GM12878 (cell line): Measurements from ENCODE around the gene MDGA2. TPM values are rescaled to one million over a fixed set of nuclear protein-coding genes. Genes with fewer than 3 reads are reported as not detected.

Experiments used
- ATAC-seq: fragments of 200-7000 bp; cut with Tn5 transposase; 3 replicates; pipeline ENCODE4 v1.9.1; 2020; ENCODE audit warnings: mild to moderate bottlenecking, moderate library complexity
- BruUV-seq: library from RNA; stranded (reverse); fragments of 400-500 nt; replicated peaks from 2 replicates; lab custom pipeline; 2021; lab: Mats Ljungman, UMichigan
- CTCF ChIA-PET: fragments of 300-600 bp; sonication (Branson Sonifier 250); formaldehyde crosslinking; extraction: SDS; loops from one replicate; lab custom pipeline; 2021; ENCODE audit warnings: inconsistent platforms; lab: Yijun Ruan, JAX
- POLR2A ChIA-PET: fragments of 350-600 bp; formaldehyde crosslinking; extraction: SDS; loops from one replicate; lab custom pipeline; 2021; ENCODE audit warnings: inconsistent platforms; lab: Charles Lee
- RAD21 ChIA-PET: fragments of 300-600 bp; sonication (Branson Sonifier 250); formaldehyde crosslinking; loops from one replicate; lab custom pipeline; 2023; ENCODE audit warnings: antibody characterized with exemption; ENCODE audit not compliant: unreplicated experiment; lab: Charles Lee
- SMC1A ChIA-PET: fragments of 300-600 bp; sonication (Branson Sonifier 250); formaldehyde crosslinking; loops from one replicate; lab custom pipeline; 2023; ENCODE audit not compliant: unreplicated experiment, uncharacterized antibody; lab: Charles Lee
- DNase-seq: peaks from one replicate; pipeline ENCODE4 v3.0.0-alpha.2; 2011; ENCODE audit warnings: low read depth, low spot score
- FAIRE-seq: peaks from 3 replicates; lab custom pipeline; 2011; peaks lifted over from hg19 to GRCh38; lab: Jason Lieb, UNC
- H2AFZ ChIP-seq: 2 replicates; pipeline ENCODE4 v1.6.0; 2011; ENCODE audit warnings: low read depth, low read length, control low read depth; ENCODE audit not compliant: control insufficient read depth
- H3K27ac ChIP-seq: 2 replicates; pipeline ENCODE4 v1.5.1; 2011; ENCODE audit warnings: control low read depth; ENCODE audit not compliant: control insufficient read depth, insufficient read depth
- H3K27me3 ChIP-seq, 2 experiments: replicated peaks in 1 of 2; 2 replicates each; pipeline versions ENCODE4 v1.6.0 to v1.6.1; 2011; ENCODE audit warnings: low read length in 1 of 2; ENCODE audit not compliant: control insufficient read depth in 2 of 2, insufficient read depth in 2 of 2
- H3K36me3 ChIP-seq, 2 experiments: 2 replicates each; pipeline ENCODE4 v1.5.1; 2011; ENCODE audit warnings: low read length in 1 of 2; ENCODE audit not compliant: control insufficient read depth in 2 of 2, insufficient read depth in 2 of 2
- H3K4me1 ChIP-seq: 2 replicates; pipeline ENCODE4 v1.6.1; 2011; ENCODE audit warnings: mild to moderate bottlenecking, low read length, moderate library complexity, mixed read lengths; ENCODE audit not compliant: control insufficient read depth, insufficient read depth
- H3K4me2 ChIP-seq: 2 replicates; pipeline ENCODE4 v1.6.0; 2011; ENCODE audit warnings: control low read depth; ENCODE audit not compliant: control insufficient read depth, insufficient read depth
- H3K4me3 ChIP-seq: fragments of 200-600 bp; sonication (generic); 2 replicates; pipeline ENCODE4 v1.5.1; 2016
- H3K79me2 ChIP-seq: 2 replicates; pipeline ENCODE4 v1.6.0; 2011; ENCODE audit warnings: low read length; ENCODE audit not compliant: control insufficient read depth, insufficient read depth
- H3K9ac ChIP-seq: 2 replicates; pipeline ENCODE4 v1.8.0; 2011; ENCODE audit warnings: low read length, control low read depth, mixed read lengths; ENCODE audit not compliant: control insufficient read depth, insufficient read depth
- H3K9me3 ChIP-seq: replicated peaks from 3 replicates; pipeline ENCODE4 v1.5.1; 2011; ENCODE audit warnings: mild to moderate bottlenecking, low read length; ENCODE audit not compliant: control insufficient read depth, insufficient read depth
- H4K20me1 ChIP-seq: 2 replicates; pipeline ENCODE4 v1.6.0; 2011; ENCODE audit not compliant: control insufficient read depth, insufficient read depth
- CBFB ChIP-seq: IDR thresholded peaks from 2 replicates; pipeline ENCODE4 v1.6.1; 2016; ENCODE audit warnings: antibody characterized with exemption, low read depth
- EP300 ChIP-seq, 2 experiments: fragments of 150-350 bp in 1 of 2; IDR thresholded peaks; 2 replicates each; pipeline ENCODE4 v1.6.1; 2011 to 2012; ENCODE audit warnings: low read depth in 2 of 2, low read length in 2 of 2, borderline replicate concordance in 1 of 2, improper control_type of control experiment in 1 of 2, inconsistent platforms in 1 of 2; ENCODE audit not compliant: control insufficient read depth in 1 of 2
- PAX8 ChIP-seq: fragments of 450-650 bp; IDR thresholded peaks from 2 replicates; pipeline ENCODE4 v1.6.1; 2017; ENCODE audit warnings: mild to moderate bottlenecking, moderate library complexity
- PML ChIP-seq: IDR thresholded peaks from 2 replicates; pipeline ENCODE4 v1.6.1; 2012; ENCODE audit warnings: low read length, inconsistent platforms
- RB1 ChIP-seq: fragments of 450-650 bp; formaldehyde crosslinking; IDR thresholded peaks from 2 replicates; pipeline ENCODE4 v1.6.1; 2017; ENCODE audit warnings: mild to moderate bottlenecking, borderline replicate concordance
- STAT3 ChIP-seq: IDR thresholded peaks from 2 replicates; pipeline ENCODE4 v1.6.1; 2011; ENCODE audit warnings: low read depth, low read length, improper control_type of control experiment
- USF1 ChIP-seq: IDR thresholded peaks from 2 replicates; pipeline ENCODE4 v1.6.1; 2011; ENCODE audit warnings: borderline replicate concordance, low read depth, mild to moderate bottlenecking, moderate library complexity, mixed read lengths, low read length; ENCODE audit not compliant: insufficient read depth; ENCODE audit errors: extremely low read length
- ZBTB4 ChIP-seq: fragments of 450-650 bp; formaldehyde crosslinking; IDR thresholded peaks from 2 replicates; pipeline ENCODE4 v1.4.0; 2022; ENCODE audit warnings: mild to moderate bottlenecking, moderate library complexity
- WGBS: methylation state at CpG from one replicate; pipeline ENCODE4 v1.1.6; 2016; ENCODE audit warnings: low lambda C conversion rate; ENCODE audit not compliant: insufficient replicate concordance, insufficient coverage; ENCODE audit errors: missing lambda C conversion rate; 5-methylcytosine and 5-hydroxymethylcytosine counted together
- in situ Hi-C: fragments of 300-500 bp; cut with MboI; formaldehyde crosslinking; loops from 9 replicates; pipeline ENCODE4 v1.14.3; 2018; ENCODE audit warnings: mixed read lengths
- intact Hi-C: fragments of 100-400 bp; cut with micrococcal nuclease; formaldehyde crosslinking; loops from one replicate; pipeline ENCODE4 v1.14.2; 2022; ENCODE audit not compliant: unreplicated experiment
- polyA plus RNA-seq, 11 experiments: library from polyadenylated mRNA; depleted of rRNA in 4 of 11; unstranded in 6 of 11; stranded (reverse) in 5 of 11; fragments of >200 nt; fragmentation: Nextera tagmentation in 4 of 11; fragmentation: Illumina TruSeq in 1 of 11; extraction: Ambion mirVana in 4 of 11; extraction: Trizol in 1 of 11; gene quantifications; 1 replicate in 1 of 11; 2 replicates in 10 of 11; pipeline versions ENCODE4 v1.2.1 to v1.2.3, GENCODE V29; 2011 to 2016; ENCODE audit warnings: inconsistent platforms in 2 of 11, missing spikeins in 2 of 11, low read depth in 1 of 11
- total RNA-seq, 4 experiments: library from RNA; depleted of rRNA in 3 of 4; stranded (reverse); fragments of >200 nt in 3 of 4; fragmentation: Illumina TruSeq in 1 of 4; extraction: Trizol in 1 of 4; gene quantifications; 2 replicates each; pipeline versions ENCODE4 v1.2.1 to v1.2.3, GENCODE V29; 2013 to 2021

Gene MDGA2
- total and polyA plus RNA-seq, 10 of the 15 experiments (the other 5 are each of a cell fraction or from before 2014, with no cell fraction given): not detected

- H3K9me3 ChIP-seq: no peaks in the 10 kb centered on the region
- ChIA-PET CTCF (no interaction called here), POLR2A (no interaction called here), SMC1A (interaction anchor here (0.6 kb wide), 1 partner anchor 11 kb away, joined by 3 read pairs; no protein-coding TSS in a partner anchor), RAD21 (no interaction called here)
- ATAC-seq (no peak), DNase-seq (no peak), FAIRE-seq (no peak)
- in situ Hi-C loops: no loop called here
- no TSS peak for BruUV-seq
- H3K36me3 ChIP-seq: no peaks in the 10 kb centered on the region
- H2AFZ ChIP-seq: no peak overlapping the region
- WGBS: 0% methylated on average over 2 of the region's 2 CpGs
- no peak overlapping the region for H3K4me3 ChIP-seq
- intact Hi-C loops: no loop called here
- H3K4me1 ChIP-seq: no peaks in the 10 kb centered on the region
- H4K20me1 ChIP-seq: no peaks in the 10 kb centered on the region
- H3K27me3 ChIP-seq: no peaks in the 10 kb centered on the region
- no peaks in the 10 kb centered on the region for H3K79me2 ChIP-seq
- TF ChIP-seq USF1 (no peak), STAT3 (no peak), RB1 (no peak), EP300 (IDR thresholded peaks at IDR 0.05; ENCODE audit: borderline replicate concordance in 1 of 2, control insufficient read depth in 1 of 2, low read depth in 2 of 2, low read length in 2 of 2) (no peak), ZBTB4 (CRISPR knock-in tag) (no peak), CBFB (no peak), PAX8 (no peak), PML (no peak)
- no peak overlapping the region for H3K4me2 ChIP-seq
- H3K27ac ChIP-seq: no peak overlapping the region
- H3K9ac ChIP-seq: no peak overlapping the region
Measured at GRCh38 chr14:47722929-47723693, 47.7 kb upstream of the MDGA2 start.
